ENCODE results near the gene KCNMB4. TPM values are rescaled to one million over a fixed set of nuclear protein-coding genes. Genes with fewer than 3 reads are reported as not detected.

The KCNMB4 gene
- total RNA-seq, 1 donor = 7.3 TPM

DNA sequence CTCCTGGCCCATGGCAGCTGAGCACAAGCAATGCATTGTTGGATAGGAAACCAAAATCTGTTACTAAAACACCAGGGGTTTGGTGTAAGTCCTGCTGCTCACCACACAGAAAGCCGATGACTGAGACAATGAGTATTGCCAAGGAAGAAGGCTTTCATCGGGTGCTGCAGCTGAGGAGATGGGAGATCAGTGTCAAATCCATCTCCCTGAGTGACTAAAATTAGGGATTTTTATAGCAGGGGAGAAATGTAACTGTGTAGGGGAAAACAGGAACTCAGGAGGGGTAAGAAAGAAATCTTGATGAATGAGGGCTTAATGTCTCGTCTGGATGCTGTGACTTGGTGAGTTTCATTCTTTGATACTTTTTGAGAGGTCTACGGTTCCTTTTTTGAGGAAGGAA is 97.9 kb downstream of the KCNMB4 start:
- H3K4me3 ChIP-seq (ENCODE audit: low read depth, low read length) = no peak overlapping the region
- TF ChIP-seq, protein P1, sequence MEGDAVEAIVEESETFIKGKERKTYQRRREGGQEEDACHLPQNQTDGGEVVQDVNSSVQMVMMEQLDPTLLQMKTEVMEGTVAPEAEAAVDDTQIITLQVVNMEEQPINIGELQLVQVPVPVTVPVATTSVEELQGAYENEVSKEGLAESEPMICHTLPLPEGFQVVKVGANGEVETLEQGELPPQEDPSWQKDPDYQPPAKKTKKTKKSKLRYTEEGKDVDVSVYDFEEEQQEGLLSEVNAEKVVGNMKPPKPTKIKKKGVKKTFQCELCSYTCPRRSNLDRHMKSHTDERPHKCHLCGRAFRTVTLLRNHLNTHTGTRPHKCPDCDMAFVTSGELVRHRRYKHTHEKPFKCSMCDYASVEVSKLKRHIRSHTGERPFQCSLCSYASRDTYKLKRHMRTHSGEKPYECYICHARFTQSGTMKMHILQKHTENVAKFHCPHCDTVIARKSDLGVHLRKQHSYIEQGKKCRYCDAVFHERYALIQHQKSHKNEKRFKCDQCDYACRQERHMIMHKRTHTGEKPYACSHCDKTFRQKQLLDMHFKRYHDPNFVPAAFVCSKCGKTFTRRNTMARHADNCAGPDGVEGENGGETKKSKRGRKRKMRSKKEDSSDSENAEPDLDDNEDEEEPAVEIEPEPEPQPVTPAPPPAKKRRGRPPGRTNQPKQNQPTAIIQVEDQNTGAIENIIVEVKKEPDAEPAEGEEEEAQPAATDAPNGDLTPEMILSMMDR (IDR thresholded peaks at IDR 0.05; ENCODE audit: insufficient read depth, low read depth, low read length) = no peak
- no peak for DNase-seq (ENCODE audit: low read depth)

DNA sequence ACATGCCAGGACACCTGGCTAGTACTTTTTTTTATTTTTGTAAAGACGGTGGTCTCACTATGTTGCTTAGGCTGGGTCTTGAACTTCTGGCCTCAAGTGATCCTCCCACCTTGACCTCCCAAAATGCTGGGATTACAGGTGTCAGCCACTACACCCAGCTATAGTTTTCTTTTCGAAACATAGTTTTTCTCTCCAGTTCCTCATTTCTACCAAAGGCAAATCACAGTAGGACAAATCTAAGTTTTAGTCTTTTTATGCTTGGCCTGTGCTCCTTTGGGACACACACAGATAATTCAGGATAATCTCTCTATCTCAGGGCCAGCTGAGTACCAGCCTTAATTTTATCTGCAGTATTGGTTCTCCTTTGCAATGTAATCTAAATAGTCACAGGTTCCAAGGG is 100.7 kb downstream of the KCNMB4 start:
- no peak overlapping the region for H3K4me3 ChIP-seq (ENCODE audit: low read depth, low read length)
- TF ChIP-seq, protein P1 (IDR thresholded peaks at IDR 0.05; ENCODE audit: insufficient read depth, low read depth, low read length) = no peak
- no peak for DNase-seq (ENCODE audit: low read depth)

DNA sequence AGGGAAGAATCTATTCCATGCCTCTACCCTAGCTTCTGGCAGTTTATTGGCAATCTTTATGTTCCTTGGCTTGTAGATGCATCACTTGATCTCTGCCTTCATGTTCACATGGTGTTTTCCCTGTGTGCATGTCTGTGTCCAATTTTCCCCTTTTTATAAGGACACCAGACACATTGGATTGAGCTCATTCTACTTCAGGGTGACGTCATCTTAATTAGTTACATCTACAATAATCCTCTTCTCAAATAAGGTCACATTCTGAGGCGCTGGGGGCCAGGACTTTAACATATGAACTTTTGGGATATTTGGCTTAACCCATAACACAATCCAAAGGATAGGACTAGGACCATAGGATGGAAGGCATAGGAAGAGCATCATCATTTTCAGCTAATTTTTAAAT is 101.4 kb downstream of the KCNMB4 start:
- no peak overlapping the region for H3K4me3 ChIP-seq (ENCODE audit: low read depth, low read length)

DNA sequence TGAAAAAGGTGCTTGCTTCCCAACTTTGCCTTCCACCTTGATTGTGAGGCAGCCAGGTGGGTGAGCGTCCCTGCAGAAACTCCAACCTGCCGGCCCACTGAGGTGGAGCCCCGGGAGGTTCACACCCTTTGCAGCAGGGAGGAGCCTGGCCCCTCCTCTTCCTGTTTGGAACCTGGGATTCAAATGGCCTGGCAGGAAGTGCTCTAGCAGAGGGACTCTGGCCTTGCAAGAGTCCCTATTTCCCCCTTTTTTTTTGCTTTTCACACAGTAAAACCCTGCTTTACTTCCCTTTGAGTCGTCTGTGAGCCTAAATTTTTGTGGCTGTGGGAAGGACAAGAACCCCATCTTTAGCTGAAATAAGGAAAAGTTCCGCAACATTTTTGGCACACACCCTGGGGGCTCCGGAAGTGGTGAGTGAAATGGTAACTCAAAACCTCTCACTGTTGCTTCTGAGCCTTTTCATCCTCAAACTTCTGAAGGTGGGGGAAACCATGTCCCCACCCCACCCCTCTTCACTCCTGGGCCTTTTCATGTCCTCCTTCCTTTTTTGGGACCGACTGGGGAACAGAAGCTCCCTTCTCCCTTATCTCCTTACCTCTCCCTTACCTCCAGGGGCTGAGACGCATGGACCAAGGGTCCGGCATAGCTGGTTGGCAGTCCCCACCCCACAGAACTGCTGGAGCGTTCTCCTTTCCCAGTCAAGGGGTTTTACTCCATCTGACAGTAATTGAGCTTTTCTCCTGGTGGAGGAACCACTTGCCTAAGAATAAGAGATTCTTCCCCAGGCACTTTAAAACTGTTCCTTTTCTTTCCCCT is 102.0 kb downstream of the KCNMB4 start:
- DNase-seq (ENCODE audit: low read depth) = no peak
- TF ChIP-seq, protein P1 (IDR thresholded peaks at IDR 0.05; ENCODE audit: insufficient read depth, low read depth, low read length) = no peak
- H3K4me3 ChIP-seq (ENCODE audit: low read depth, low read length) = no peak overlapping the region

More for the DNA sequence above, 101.4 kb downstream of the KCNMB4 start:
- DNase-seq (ENCODE audit: low read depth) = no peak
- TF ChIP-seq, protein P1 (IDR thresholded peaks at IDR 0.05; ENCODE audit: insufficient read depth, low read depth, low read length) = no peak

DNA sequence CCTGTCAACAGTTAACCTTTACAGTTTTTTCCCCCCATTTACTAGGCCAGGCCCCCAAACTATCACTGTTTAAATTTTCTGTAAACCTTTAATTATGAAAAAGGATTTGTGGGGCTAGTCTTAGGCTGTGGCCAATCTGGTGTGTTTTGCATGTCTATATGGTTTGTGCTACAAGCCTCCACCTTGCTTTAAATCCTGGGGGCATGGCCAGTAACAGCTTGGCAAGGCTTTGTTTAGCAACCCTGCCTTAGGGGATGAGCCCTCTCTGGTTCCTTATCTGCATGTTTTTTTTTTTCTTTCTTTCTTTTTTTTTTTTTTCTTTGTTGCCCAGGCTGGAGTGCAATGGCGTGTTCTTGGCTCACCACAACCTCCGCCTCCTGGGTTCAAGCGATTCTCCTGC is 102.7 kb downstream of the KCNMB4 start:
- TF ChIP-seq, protein P1 (IDR thresholded peaks at IDR 0.05; ENCODE audit: insufficient read depth, low read depth, low read length) = no peak
- no peak overlapping the region for H3K4me3 ChIP-seq (ENCODE audit: low read depth, low read length)
- no peak for DNase-seq (ENCODE audit: low read depth)

DNA sequence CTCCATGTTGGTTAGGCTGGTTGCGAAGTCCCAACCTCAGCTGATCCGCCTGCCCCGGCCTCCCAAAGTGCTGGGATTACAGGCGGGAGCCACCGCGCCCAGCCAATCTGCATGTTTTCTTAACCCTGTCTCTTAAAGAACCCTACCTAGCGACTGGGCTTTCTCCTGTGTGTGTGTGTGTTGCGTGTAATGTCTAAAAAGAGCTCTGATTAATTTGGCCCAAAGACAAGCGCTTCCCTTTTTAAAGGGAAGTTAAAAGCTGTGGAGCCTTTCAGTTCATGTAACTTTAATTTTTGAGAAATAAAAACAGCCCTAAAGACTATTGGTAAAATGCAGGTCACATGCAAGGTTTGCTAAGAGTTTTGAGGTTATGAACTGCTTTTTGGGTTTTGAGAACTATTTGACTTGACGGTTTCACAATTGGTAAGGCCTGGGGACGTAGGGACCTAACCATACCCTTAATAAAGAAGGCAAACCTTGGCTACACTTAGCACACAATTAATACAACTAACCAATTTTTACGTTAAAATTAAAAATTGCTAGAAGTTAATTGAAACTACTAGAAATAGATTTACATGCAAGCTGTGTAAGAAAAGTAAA is 103.2 kb downstream of the KCNMB4 start:
- TF ChIP-seq, protein P1 (IDR thresholded peaks at IDR 0.05; ENCODE audit: insufficient read depth, low read depth, low read length) = no peak
- H3K4me3 ChIP-seq (ENCODE audit: low read depth, low read length) = no peak overlapping the region
- no peak for DNase-seq (ENCODE audit: low read depth)

All from fibroblast of villous mesenchyme (primary cell).